Heart left ventricle (tissue), 16 donors: ENCODE data around the gene PHF2. TPM values are rescaled to one million over a fixed set of nuclear protein-coding genes. Genes with fewer than 3 reads are reported as not detected.

Source experiments
- ATAC-seq, 4 donors: fragments of 200-7000 bp; cut with Tn5 transposase; one replicate each; pipeline ENCODE4 v1.9.1; 2020 to 2022; ENCODE audit warnings: moderate library complexity in 4 of 4, mild to moderate bottlenecking in 3 of 4, moderate number of reproducible peaks in 1 of 4
- DNase-seq, 5 donors: peaks; one replicate each; pipeline ENCODE4 v3.0.0-alpha.2; 2020
- H3K27ac ChIP-seq, 12 donors: fragments of 200-600 bp; sonication (generic) in 4 of 12; one replicate each; pipeline versions ENCODE4 v1.5.0 to v1.8.0; 2016 to 2022; ENCODE audit warnings: mild to moderate bottlenecking in 2 of 12
- H3K27me3 ChIP-seq, 9 donors: fragments of 200-600 bp; sonication (generic) in 2 of 9; one replicate each; pipeline versions ENCODE4 v1.5.1 to v1.8.0; 2016 to 2022; ENCODE audit warnings: mild to moderate bottlenecking in 3 of 9
- H3K36me3 ChIP-seq, 9 donors: fragments of 200-600 bp; sonication (generic) in 2 of 9; one replicate each; pipeline versions ENCODE4 v1.5.0 to v1.8.0; 2018 to 2022; ENCODE audit warnings: mild to moderate bottlenecking in 2 of 9
- H3K4me1 ChIP-seq, 12 donors: fragments of 200-600 bp; sonication (generic) in 4 of 12; one replicate each; pipeline versions ENCODE4 v1.5.0 to v1.8.0; 2016 to 2022; ENCODE audit warnings: mild to moderate bottlenecking in 3 of 12
- H3K4me3 ChIP-seq, 12 donors: fragments of 200-600 bp; sonication (generic) in 4 of 12; one replicate each; pipeline versions ENCODE4 v1.5.0 to v1.8.0; 2017 to 2022; ENCODE audit warnings: mild to moderate bottlenecking in 9 of 12, moderate library complexity in 4 of 12
- H3K9me3 ChIP-seq, 12 donors: fragments of 200-600 bp; sonication (generic) in 4 of 12; one replicate each; pipeline versions ENCODE4 v1.5.0 to v1.8.0; 2016 to 2022; ENCODE audit warnings: mild to moderate bottlenecking in 1 of 12
- POLR2A ChIP-seq, 2 donors: fragments of 450-650 bp; IDR thresholded peaks; one replicate each; pipeline ENCODE4 v1.6.1; 2017; ENCODE audit warnings: antibody characterized with exemption in 2 of 2, mild to moderate bottlenecking in 2 of 2, moderate library complexity in 2 of 2
- WGBS, 4 donors: extraction: QIAGEN DNeasy Blood & Tissue Kit in 2 of 4; methylation state at CpG; one replicate each; pipeline versions ENCODE4 v1.1.5 to v1.1.7; 2013 to 2018; 5-methylcytosine and 5-hydroxymethylcytosine counted together
- intact Hi-C, 10 donors: fragments of 100-400 bp; cut with DNase I; formaldehyde crosslinking; loops; one replicate each; pipeline versions ENCODE4 v1.11.1 to v1.14.2; 2022
- polyA plus RNA-seq, 2 donors: library from polyadenylated mRNA; stranded (reverse); fragments of 200-250 nt; gene quantifications; one replicate each; pipeline ENCODE4 v1.2.3, GENCODE V29; 2013
- total RNA-seq, 9 donors: library from RNA; depleted of rRNA in 2 of 9; stranded (reverse); fragments of >200 nt in 2 of 9; fragmentation: NEBNext Ultra II Directional in 3 of 9; extraction: Animal tissue kit (Norgen Biotek cat#: 25700) in 3 of 9; gene quantifications; one replicate each; pipeline versions ENCODE4 v1.1.0 to v1.2.4, GENCODE V29; 2016 to 2023
- TF ChIP-seq, protein P1 (sequence below), 12 donors: fragments of 200-600 bp; sonication (generic) in 4 of 12; IDR thresholded peaks; one replicate each; pipeline versions ENCODE4 v1.5.0 to v1.8.0; 2018 to 2022; ENCODE audit warnings: antibody characterized with exemption in 12 of 12, mild to moderate bottlenecking in 5 of 12
- donor health status: ischemic (EF 13 %, LVEDD 7.1; RV severe dilation, severe dysfunction).
- donor health status: healthy with polysubstance abuse.
- donor health status: DM: no; HTN: yes; CAD: no.
- donor health status: DM: no; HTN: no; CAD: no.
- donor health status: ischemic (EF 25% LVEDD 6.9; RV normal size, moderate dysfunction).
- donor health status: ischemic (EF 25% LVEDD 5.7; RV mildly dilated, moderate dysfunction).
- donor health status: healthy.
- donor health status: DM: yes; HTN: yes; CAD: no.
- donor health status: ischemic (EF 35%, LVEDD 5.7; RV mildly dilated, moderate dysfunction).
- donor health status: nonischemic (EF 11% LVEDD 7.7; RV severe dilation, severe dysfunction).
- donor health status: DM: yes; HTN: yes; CAD: no.
- donor health status: PGD.
- donor health status: ischemic (EF 29% LVEDD 5.4; RV normal size, mild dysfunction).
- donor health status: nonischemic (EF 23%, LVEDD 6.1; RV moderate dilation, normal function).

PHF2 gene
- total and polyA plus RNA-seq, 11 donors = 18.8 to 37.2 (median 22.1) TPM

DNA sequence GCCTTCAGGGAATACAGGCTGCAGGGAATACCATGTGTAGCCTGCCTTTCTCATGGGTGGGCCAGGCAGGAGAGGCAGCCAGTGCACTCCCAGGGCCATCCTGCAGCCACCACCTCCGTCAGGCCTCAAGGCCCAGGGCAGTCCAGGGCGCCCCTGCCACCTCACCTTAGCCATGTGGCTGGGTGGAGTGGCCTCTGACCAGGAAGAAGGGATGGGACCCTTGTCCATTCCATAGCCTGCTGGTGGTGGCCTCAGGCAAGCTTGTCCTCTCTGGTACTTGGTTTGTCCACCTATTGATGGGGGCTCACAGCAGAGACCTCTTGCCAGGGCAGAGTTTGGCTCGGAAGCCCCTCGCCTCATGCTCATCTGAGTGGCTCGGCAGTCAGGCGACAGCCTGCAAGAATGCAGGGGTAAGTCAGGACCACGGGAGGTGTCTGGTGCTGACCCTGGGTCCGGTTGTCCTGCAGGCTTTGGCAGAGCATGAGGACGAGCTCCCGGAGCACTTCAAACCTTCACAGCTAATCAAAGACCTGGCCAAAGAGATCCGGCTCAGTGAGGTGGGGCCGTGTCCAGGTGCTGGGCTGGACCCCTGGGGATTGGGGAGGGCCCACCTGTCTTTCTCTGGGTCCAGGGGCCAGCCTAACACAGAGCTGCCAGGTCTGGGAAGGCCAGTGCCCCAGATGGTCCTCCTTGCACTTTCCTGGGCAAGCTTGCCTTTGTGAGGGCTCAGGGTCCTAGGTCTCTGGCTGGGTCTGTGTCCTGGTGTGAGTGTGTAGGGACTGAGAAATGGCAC is 82.9 kb downstream of the PHF2 start:
- WGBS, 4 donors = 93 to 100% (median 97%) methylated on average over 4 to 12 of the region's 12 CpGs

GRCh38 chr9:93659837-93660177 is 83.4 kb downstream of the PHF2 start:
- H3K27ac ChIP-seq = no peak overlapping the region
- DNase-seq (peak in 2 of 5 donors; percentile 6 to 41), ATAC-seq (no peak)
- no peak overlapping the region for H3K4me3 ChIP-seq
- H3K4me1 ChIP-seq = no peaks in the 10 kb centered on the region
- intact Hi-C loops = no loop called here
- H3K36me3 ChIP-seq = peaks cover 0 to 88% (median 67%) of the 10 kb centered on the region in 9 donors
- no peaks in the 10 kb centered on the region for H3K27me3 ChIP-seq
- 96 to 98% (median 97%) methylated on average over 3 to 4 of the region's 4 CpGs for WGBS, 4 donors
- no peak for TF ChIP-seq POLR2A (IDR thresholded peaks at IDR 0.05)
- TF ChIP-seq, protein P1, sequence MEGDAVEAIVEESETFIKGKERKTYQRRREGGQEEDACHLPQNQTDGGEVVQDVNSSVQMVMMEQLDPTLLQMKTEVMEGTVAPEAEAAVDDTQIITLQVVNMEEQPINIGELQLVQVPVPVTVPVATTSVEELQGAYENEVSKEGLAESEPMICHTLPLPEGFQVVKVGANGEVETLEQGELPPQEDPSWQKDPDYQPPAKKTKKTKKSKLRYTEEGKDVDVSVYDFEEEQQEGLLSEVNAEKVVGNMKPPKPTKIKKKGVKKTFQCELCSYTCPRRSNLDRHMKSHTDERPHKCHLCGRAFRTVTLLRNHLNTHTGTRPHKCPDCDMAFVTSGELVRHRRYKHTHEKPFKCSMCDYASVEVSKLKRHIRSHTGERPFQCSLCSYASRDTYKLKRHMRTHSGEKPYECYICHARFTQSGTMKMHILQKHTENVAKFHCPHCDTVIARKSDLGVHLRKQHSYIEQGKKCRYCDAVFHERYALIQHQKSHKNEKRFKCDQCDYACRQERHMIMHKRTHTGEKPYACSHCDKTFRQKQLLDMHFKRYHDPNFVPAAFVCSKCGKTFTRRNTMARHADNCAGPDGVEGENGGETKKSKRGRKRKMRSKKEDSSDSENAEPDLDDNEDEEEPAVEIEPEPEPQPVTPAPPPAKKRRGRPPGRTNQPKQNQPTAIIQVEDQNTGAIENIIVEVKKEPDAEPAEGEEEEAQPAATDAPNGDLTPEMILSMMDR (IDR thresholded peaks at IDR 0.05) = no peak
- H3K9me3 ChIP-seq = no peaks in the 10 kb centered on the region

More for the DNA sequence above, 82.9 kb downstream of the PHF2 start:
- DNase-seq (peak in 3 of 5 donors; percentile 13 to 37 (median 19)), ATAC-seq (no peak)
- Histone ChIP-seq H3K4me1 (no peaks in the 10 kb centered on the region), H3K36me3 (peaks cover 0 to 88% (median 72%) of the 10 kb centered on the region in 9 donors), H3K27me3 (no peaks in the 10 kb centered on the region), H3K4me3 (no peak overlapping the region), H3K9me3 (no peaks in the 10 kb centered on the region), H3K27ac (no peak overlapping the region)
- no peak for TF ChIP-seq POLR2A (IDR thresholded peaks at IDR 0.05)
- TF ChIP-seq, protein P1 (IDR thresholded peaks at IDR 0.05) = no peak
- intact Hi-C loops = no loop called here

DNA sequence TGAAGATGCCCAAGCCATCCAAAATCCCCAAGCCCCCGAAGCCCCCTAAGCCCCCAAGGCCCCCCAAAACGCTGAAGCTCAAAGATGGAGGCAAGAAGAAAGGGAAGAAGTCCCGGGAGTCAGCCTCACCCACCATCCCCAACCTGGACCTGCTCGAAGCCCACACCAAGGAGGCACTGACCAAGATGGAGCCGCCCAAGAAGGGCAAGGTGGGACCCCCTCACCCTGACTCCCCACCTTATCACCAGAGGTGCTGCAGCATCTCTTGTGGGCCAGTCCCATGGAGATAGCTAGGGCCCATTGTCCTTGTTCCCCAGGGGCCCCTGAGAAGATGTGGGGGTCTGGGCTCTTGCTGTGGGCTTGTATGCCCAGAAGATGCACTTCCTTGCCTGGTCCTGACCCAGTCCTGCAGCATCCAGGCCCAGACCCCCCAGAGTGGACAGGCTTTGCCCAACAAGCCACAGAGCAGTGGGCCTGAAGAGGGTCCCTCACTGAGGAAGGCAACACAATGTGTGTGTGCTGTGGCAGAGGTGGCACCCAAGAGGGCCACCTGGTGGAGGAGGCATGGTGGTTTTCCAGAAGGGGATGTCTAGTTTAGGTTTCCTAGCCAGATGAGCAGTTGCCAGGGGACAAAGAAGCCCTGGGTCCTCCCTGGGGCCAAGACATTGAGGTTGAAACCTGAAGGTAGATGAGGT is 84.1 kb downstream of the PHF2 start:
- H3K27ac ChIP-seq = no peak overlapping the region
- H3K9me3 ChIP-seq = no peaks in the 10 kb centered on the region
- DNase-seq (peak in 2 of 5 donors; percentile 15 to 19), ATAC-seq (no peak)
- intact Hi-C loops = no loop called here
- peaks cover 0 to 87% (median 64%) of the 10 kb centered on the region in 9 donors for H3K36me3 ChIP-seq
- H3K4me3 ChIP-seq = no peak overlapping the region
- no peaks in the 10 kb centered on the region for H3K4me1 ChIP-seq
- 95 to 100% (median 97%) methylated on average over 5 of the region's 5 CpGs for WGBS, 4 donors
- H3K27me3 ChIP-seq = no peaks in the 10 kb centered on the region
- no peak for TF ChIP-seq POLR2A (IDR thresholded peaks at IDR 0.05)
- TF ChIP-seq, protein P1 (IDR thresholded peaks at IDR 0.05) = no peak

- Histone ChIP-seq H3K4me1 (no peaks in the 10 kb centered on the region), H3K9me3 (no peaks in the 10 kb centered on the region), H3K27me3 (no peaks in the 10 kb centered on the region), H3K4me3 (no peak overlapping the region), H3K36me3 (peaks cover 0 to 87% (median 61%) of the 10 kb centered on the region in 9 donors), H3K27ac (no peak overlapping the region)
- DNase-seq = no peak
- no peak for ATAC-seq
- TF ChIP-seq, protein P1 (IDR thresholded peaks at IDR 0.05) = no peak
- TF ChIP-seq POLR2A (IDR thresholded peaks at IDR 0.05) = no peak
- intact Hi-C loops = no loop called here
- WGBS, 4 donors = 97 to 100% (median 98%) methylated on average over 1 of the region's 1 CpG
Observed at GRCh38 chr9:93661591-93661990, 85.2 kb downstream of the PHF2 start.
